HepG2 (cell line): ENCODE results near the gene TGFBR1. TPM values are rescaled to one million over a fixed set of nuclear protein-coding genes. Genes with fewer than 3 reads are reported as not detected.

Source experiments
- BRF2 ChIP-seq: sonication (generic); formaldehyde crosslinking; IDR thresholded peaks from 2 replicates; pipeline ENCODE4 v1.8.1; 2022; ENCODE audit warnings: mild to moderate bottlenecking, missing genetic modification reagents
- CBFB ChIP-seq: sonication (generic); formaldehyde crosslinking; IDR thresholded peaks from 2 replicates; pipeline ENCODE4 v1.4.0; 2020; ENCODE audit warnings: missing genetic modification reagents
- FOXP1 ChIP-seq, 2 experiments: fragments of 450-650 bp in 1 of 2; IDR thresholded peaks; 2 replicates each; pipeline ENCODE4 v1.6.1; 2017 to 2018; ENCODE audit warnings: antibody characterized with exemption in 1 of 2
- SOX13 ChIP-seq, 3 experiments: fragments of 450-650 bp in 1 of 3; sonication (generic) in 1 of 3; formaldehyde crosslinking in 1 of 3; IDR thresholded peaks in 2 of 3; conservative IDR thresholded peaks in 1 of 3; 2 replicates each; pipeline versions ENCODE4 v1.5.0 to v1.6.1; 2016 to 2020; ENCODE audit warnings: antibody characterized with exemption in 1 of 3, mild to moderate bottlenecking in 1 of 3, missing compliant biosample characterization in 1 of 3, missing genetic modification reagents in 1 of 3, moderate library complexity in 1 of 3
- TBX2 ChIP-seq: sonication (generic); formaldehyde crosslinking; IDR thresholded peaks from 2 replicates; pipeline ENCODE4 v1.5.0; 2020; ENCODE audit warnings: missing genetic modification reagents, mild to moderate bottlenecking, borderline replicate concordance
- ZFP37 ChIP-seq: sonication (generic); formaldehyde crosslinking; IDR thresholded peaks from 2 replicates; pipeline ENCODE4 v1.4.0; 2020; ENCODE audit warnings: missing genetic modification reagents, borderline replicate concordance
- ZNF430 ChIP-seq: sonication (generic); formaldehyde crosslinking; IDR thresholded peaks from 2 replicates; pipeline ENCODE4 v1.9.0; 2021; ENCODE audit warnings: mild to moderate bottlenecking, missing genetic modification reagents
- ZNF460 ChIP-seq: sonication (generic); formaldehyde crosslinking; IDR thresholded peaks from 2 replicates; pipeline ENCODE4 v1.5.1; 2020; ENCODE audit warnings: missing genetic modification reagents, mild to moderate bottlenecking, borderline replicate concordance
- ZNF574 ChIP-seq: sonication (generic); formaldehyde crosslinking; IDR thresholded peaks from 2 replicates; pipeline ENCODE4 v1.4.0; 2020; ENCODE audit warnings: missing genetic modification reagents
- polyA plus RNA-seq, 8 experiments: library from polyadenylated mRNA; depleted of rRNA in 3 of 8; stranded (reverse) in 7 of 8; unstranded in 1 of 8; fragments of >200 nt; fragmentation: Illumina TruSeq in 4 of 8; extraction: Trizol in 4 of 8; gene quantifications; 2 replicates each; pipeline versions ENCODE4 v1.2.1 to v1.2.3, GENCODE V29; 2011 to 2016; ENCODE audit warnings: low read depth in 4 of 8, missing spikeins in 1 of 8, mixed read lengths in 1 of 8; ENCODE audit not compliant: insufficient read depth in 1 of 8
- total RNA-seq, 5 experiments: library from RNA; depleted of rRNA; stranded (reverse); fragments of >200 nt; fragmentation: Illumina TruSeq; extraction: Trizol; gene quantifications; 2 replicates each; pipeline ENCODE4 v1.2.3, GENCODE V29; 2016; ENCODE audit warnings: low read depth in 1 of 5
- TF ChIP-seq, protein P1 (sequence below): sonication (generic); formaldehyde crosslinking; IDR thresholded peaks from 2 replicates; pipeline ENCODE4 v1.5.1; 2020; ENCODE audit warnings: mild to moderate bottlenecking, missing genetic modification reagents
- TF ChIP-seq, protein P2 (sequence below): sonication (generic); formaldehyde crosslinking; IDR thresholded peaks from 2 replicates; pipeline ENCODE4 v1.4.0; 2020; ENCODE audit warnings: missing genetic modification reagents
- TF ChIP-seq, protein P3 (sequence below): sonication (generic); formaldehyde crosslinking; IDR thresholded peaks from 2 replicates; pipeline ENCODE4 v1.8.0; 2022; ENCODE audit warnings: missing genetic modification reagents, low read depth, mild to moderate bottlenecking, borderline replicate concordance
- TF ChIP-seq, protein P4 (sequence below): IDR thresholded peaks from 2 replicates; pipeline ENCODE4 v1.4.0; 2020; ENCODE audit warnings: mild to moderate bottlenecking, missing genetic modification reagents

Gene TGFBR1
- total and polyA plus RNA-seq, 2 of the 13 experiments (the other 11 are each of a cell fraction or from before 2014, with no cell fraction given) = 16.8 to 23.9 TPM

- TF ChIP-seq, protein P1, sequence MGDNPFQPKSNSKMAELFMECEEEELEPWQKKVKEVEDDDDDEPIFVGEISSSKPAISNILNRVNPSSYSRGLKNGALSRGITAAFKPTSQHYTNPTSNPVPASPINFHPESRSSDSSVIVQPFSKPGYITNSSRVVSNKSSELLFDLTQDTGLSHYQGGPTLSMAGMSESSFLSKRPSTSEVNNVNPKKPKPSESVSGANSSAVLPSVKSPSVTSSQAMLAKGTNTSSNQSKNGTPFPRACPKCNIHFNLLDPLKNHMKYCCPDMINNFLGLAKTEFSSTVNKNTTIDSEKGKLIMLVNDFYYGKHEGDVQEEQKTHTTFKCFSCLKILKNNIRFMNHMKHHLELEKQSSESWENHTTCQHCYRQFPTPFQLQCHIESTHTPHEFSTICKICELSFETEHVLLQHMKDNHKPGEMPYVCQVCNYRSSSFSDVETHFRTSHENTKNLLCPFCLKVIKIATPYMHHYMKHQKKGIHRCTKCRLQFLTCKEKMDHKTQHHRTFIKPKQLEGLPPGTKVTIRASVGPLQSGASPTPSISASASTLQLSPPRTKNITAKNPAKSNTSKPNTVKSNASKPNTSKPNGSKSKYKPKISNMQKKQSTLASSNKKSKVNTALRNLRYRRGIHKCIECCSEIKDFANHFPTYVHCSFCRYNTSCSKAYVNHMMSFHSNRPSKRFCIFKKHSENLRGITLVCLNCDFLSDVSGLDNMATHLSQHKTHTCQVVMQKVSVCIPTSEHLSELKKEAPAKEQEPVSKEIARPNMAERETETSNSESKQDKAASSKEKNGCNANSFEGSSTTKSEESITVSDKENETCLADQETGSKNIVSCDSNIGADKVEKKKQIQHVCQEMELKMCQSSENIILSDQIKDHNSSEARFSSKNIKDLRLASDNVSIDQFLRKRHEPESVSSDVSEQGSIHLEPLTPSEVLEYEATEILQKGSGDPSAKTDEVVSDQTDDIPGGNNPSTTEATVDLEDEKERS (CRISPR knock-in tag) = no peak
- TF ChIP-seq BRF2 (CRISPR knock-in tag) (no peak), CBFB (CRISPR knock-in tag) (no peak), ZNF460 (CRISPR knock-in tag) (no peak), ZNF574 (CRISPR knock-in tag) (no peak), FOXP1 (IDR thresholded peaks at IDR 0.05) (no peak), FOXP1 (CRISPR knock-in tag; IDR thresholded peaks at IDR 0.05) (peak; percentile 46; the same call in 1 of the 2 replicates), TBX2 (CRISPR knock-in tag) (0 out of 2 replicates have a peak, but pooled peaks have one; percentile 13), ZNF430 (no peak), SOX13 (IDR thresholded peaks at IDR 0.05) (peak; percentile 71; the same call in 1 of the 2 replicates), SOX13 (CRISPR knock-in tag; conservative IDR thresholded peaks at IDR 0.05 in 1 of 2, IDR thresholded peaks at IDR 0.05 in 1 of 2) (peak in 1 of 2 experiments; percentile 95; a peak in 2 of 4 replicates), ZFP37 (no peak)
- TF ChIP-seq, protein P2, sequence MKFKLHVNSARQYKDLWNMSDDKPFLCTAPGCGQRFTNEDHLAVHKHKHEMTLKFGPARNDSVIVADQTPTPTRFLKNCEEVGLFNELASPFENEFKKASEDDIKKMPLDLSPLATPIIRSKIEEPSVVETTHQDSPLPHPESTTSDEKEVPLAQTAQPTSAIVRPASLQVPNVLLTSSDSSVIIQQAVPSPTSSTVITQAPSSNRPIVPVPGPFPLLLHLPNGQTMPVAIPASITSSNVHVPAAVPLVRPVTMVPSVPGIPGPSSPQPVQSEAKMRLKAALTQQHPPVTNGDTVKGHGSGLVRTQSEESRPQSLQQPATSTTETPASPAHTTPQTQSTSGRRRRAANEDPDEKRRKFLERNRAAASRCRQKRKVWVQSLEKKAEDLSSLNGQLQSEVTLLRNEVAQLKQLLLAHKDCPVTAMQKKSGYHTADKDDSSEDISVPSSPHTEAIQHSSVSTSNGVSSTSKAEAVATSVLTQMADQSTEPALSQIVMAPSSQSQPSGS (CRISPR knock-in tag) = no peak
- TF ChIP-seq, protein P3, sequence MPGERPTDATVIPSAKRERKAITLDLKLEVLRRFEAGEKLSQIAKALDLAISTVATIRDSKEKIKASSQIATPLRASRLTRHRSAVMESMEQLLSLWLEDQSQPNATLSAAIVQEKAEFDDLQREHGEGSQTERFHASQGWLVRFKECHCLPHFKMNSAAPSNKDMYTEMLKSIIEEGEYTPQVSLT (CRISPR knock-in tag) = no peak
- TF ChIP-seq, protein P4, sequence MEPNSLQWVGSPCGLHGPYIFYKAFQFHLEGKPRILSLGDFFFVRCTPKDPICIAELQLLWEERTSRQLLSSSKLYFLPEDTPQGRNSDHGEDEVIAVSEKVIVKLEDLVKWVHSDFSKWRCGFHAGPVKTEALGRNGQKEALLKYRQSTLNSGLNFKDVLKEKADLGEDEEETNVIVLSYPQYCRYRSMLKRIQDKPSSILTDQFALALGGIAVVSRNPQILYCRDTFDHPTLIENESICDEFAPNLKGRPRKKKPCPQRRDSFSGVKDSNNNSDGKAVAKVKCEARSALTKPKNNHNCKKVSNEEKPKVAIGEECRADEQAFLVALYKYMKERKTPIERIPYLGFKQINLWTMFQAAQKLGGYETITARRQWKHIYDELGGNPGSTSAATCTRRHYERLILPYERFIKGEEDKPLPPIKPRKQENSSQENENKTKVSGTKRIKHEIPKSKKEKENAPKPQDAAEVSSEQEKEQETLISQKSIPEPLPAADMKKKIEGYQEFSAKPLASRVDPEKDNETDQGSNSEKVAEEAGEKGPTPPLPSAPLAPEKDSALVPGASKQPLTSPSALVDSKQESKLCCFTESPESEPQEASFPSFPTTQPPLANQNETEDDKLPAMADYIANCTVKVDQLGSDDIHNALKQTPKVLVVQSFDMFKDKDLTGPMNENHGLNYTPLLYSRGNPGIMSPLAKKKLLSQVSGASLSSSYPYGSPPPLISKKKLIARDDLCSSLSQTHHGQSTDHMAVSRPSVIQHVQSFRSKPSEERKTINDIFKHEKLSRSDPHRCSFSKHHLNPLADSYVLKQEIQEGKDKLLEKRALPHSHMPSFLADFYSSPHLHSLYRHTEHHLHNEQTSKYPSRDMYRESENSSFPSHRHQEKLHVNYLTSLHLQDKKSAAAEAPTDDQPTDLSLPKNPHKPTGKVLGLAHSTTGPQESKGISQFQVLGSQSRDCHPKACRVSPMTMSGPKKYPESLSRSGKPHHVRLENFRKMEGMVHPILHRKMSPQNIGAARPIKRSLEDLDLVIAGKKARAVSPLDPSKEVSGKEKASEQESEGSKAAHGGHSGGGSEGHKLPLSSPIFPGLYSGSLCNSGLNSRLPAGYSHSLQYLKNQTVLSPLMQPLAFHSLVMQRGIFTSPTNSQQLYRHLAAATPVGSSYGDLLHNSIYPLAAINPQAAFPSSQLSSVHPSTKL (CRISPR knock-in tag) = peak; percentile 46
These were observed 68.9 kb downstream of the TGFBR1 start (continued) for GRCh38 chr9:99173570-99174504.
